MM.1S (cell line): ENCODE results near the gene RAPGEF6.

Experiments used
- DNase-seq: peaks from one replicate; pipeline ENCODE4 v3.0.0-alpha.2; 2015
- H2AFZ ChIP-seq: fragments of 300-600 bp; sonication (generic); 2 replicates; pipeline ENCODE4 v1.6.0; 2016; ENCODE audit warnings: antibody characterized with exemption, low read length
- H3F3A ChIP-seq: fragments of 300-600 bp; sonication (generic); 2 replicates; pipeline ENCODE4 v1.6.1; 2016; ENCODE audit warnings: mild to moderate bottlenecking, antibody characterized with exemption, low read length, moderate library complexity, mixed read lengths; ENCODE audit not compliant: insufficient read depth
- H3K27ac ChIP-seq: fragments of 300-600 bp; sonication (generic); 2 replicates; pipeline ENCODE4 v1.5.1; 2016; ENCODE audit warnings: mild to moderate bottlenecking, low read length
- H3K27me3 ChIP-seq: fragments of 300-600 bp; sonication (generic); replicated peaks from 2 replicates; pipeline ENCODE4 v1.6.0; 2016; ENCODE audit warnings: low read length; ENCODE audit not compliant: insufficient read depth
- H3K36me3 ChIP-seq: fragments of 300-600 bp; sonication (generic); replicated peaks from 2 replicates; pipeline ENCODE4 v1.6.1; 2016; ENCODE audit warnings: mild to moderate bottlenecking, low read length, mixed read lengths; ENCODE audit not compliant: insufficient read depth
- H3K4me1 ChIP-seq: fragments of 300-600 bp; sonication (generic); 2 replicates; pipeline ENCODE4 v1.6.1; 2016; ENCODE audit warnings: low read length, mixed read lengths
- H3K4me2 ChIP-seq: fragments of 300-600 bp; sonication (generic); 2 replicates; pipeline ENCODE4 v1.6.0; 2016; ENCODE audit warnings: low read depth, low read length
- H3K4me3 ChIP-seq: fragments of 300-600 bp; sonication (generic); 2 replicates; pipeline ENCODE4 v1.5.1; 2016; ENCODE audit warnings: low read length, mixed read lengths
- H3K79me2 ChIP-seq: fragments of 300-600 bp; sonication (generic); 2 replicates; pipeline ENCODE4 v1.6.1; 2016; ENCODE audit warnings: mixed run types, low read length, mixed read lengths
- H3K9ac ChIP-seq: fragments of 300-600 bp; sonication (generic); 2 replicates; pipeline ENCODE4 v1.6.1; 2016; ENCODE audit warnings: low read length, mixed read lengths
- H3K9me2 ChIP-seq: fragments of 300-600 bp; sonication (generic); replicated peaks from 2 replicates; pipeline ENCODE4 v1.6.1; 2016; ENCODE audit warnings: mild to moderate bottlenecking, low read length, mixed read lengths; ENCODE audit not compliant: insufficient read depth
- H3K9me3 ChIP-seq: fragments of 300-600 bp; sonication (generic); replicated peaks from 2 replicates; pipeline ENCODE4 v1.6.1; 2016; ENCODE audit warnings: mild to moderate bottlenecking, low read length, mixed read lengths; ENCODE audit not compliant: insufficient read depth
- H4K20me1 ChIP-seq: fragments of 300-600 bp; sonication (generic); 2 replicates; pipeline ENCODE4 v1.6.1; 2016; ENCODE audit warnings: mild to moderate bottlenecking, low read length, moderate library complexity, mixed read lengths; ENCODE audit not compliant: insufficient read depth
- EZH2 ChIP-seq: fragments of 300-600 bp; sonication (generic); optimal IDR thresholded peaks from 2 replicates; pipeline ENCODE3; 2017; ENCODE audit warnings: low read depth, mild to moderate bottlenecking, antibody characterized with exemption, low read length, mixed read lengths
- EZH2phosphoT487 ChIP-seq: fragments of 300-600 bp; sonication (generic); IDR thresholded peaks from 2 replicates; pipeline ENCODE4 v1.6.1; 2018; ENCODE audit warnings: antibody characterized with exemption, low read length
- TF ChIP-seq, protein P1 (sequence below): fragments of 300-600 bp; sonication (generic); IDR thresholded peaks from 2 replicates; pipeline ENCODE4 v1.5.1; 2016; ENCODE audit warnings: antibody characterized with exemption, low read length, mixed read lengths

The RAPGEF6 gene

DNA sequence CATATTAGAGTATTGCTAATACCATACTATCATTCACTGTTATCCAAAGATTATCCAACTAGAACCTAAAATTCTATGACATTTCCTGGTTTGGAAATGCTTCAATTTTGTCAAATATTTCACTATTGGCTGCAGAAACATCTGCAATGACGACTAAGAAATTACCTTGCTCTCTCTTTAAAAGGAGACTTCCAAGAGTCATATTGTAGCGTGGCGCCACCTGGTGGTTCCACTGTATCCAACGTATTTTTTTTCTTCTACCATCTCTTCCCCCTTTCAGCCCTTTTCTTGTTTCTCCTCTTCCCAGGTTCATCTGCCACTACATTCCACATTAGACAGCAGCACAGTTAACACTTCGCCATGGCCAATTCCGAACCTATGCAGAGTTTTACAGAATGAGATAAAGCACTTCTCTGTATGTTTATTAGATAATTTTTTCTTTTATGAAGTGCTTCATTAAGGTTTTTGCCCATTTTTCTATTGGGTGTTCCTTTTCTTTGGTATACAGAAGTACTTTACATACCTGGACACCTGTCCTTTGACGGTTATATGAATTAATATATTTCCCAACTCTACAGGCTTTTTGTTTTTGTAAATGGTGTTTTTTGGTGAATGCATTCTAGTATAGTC, 217.7 kb downstream of the RAPGEF6 start:
- TF ChIP-seq, protein P1, sequence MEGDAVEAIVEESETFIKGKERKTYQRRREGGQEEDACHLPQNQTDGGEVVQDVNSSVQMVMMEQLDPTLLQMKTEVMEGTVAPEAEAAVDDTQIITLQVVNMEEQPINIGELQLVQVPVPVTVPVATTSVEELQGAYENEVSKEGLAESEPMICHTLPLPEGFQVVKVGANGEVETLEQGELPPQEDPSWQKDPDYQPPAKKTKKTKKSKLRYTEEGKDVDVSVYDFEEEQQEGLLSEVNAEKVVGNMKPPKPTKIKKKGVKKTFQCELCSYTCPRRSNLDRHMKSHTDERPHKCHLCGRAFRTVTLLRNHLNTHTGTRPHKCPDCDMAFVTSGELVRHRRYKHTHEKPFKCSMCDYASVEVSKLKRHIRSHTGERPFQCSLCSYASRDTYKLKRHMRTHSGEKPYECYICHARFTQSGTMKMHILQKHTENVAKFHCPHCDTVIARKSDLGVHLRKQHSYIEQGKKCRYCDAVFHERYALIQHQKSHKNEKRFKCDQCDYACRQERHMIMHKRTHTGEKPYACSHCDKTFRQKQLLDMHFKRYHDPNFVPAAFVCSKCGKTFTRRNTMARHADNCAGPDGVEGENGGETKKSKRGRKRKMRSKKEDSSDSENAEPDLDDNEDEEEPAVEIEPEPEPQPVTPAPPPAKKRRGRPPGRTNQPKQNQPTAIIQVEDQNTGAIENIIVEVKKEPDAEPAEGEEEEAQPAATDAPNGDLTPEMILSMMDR: peak; percentile 80
- TF ChIP-seq EZH2 (no peak), EZH2phosphoT487 (no peak)
- Histone ChIP-seq H3F3A (peaks cover 11% of the 10 kb centered on the region), H3K9me3 (no peaks in the 10 kb centered on the region), H3K27ac (peak overlapping the region; percentile 39; the same call in 1 of the 2 replicates), H3K79me2 (no peaks in the 10 kb centered on the region), H3K9me2 (no peaks in the 10 kb centered on the region), H4K20me1 (no peaks in the 10 kb centered on the region), H3K9ac (no peak overlapping the region), H2AFZ (no peak overlapping the region), H3K4me1 (peaks cover 16% of the 10 kb centered on the region), H3K36me3 (peaks cover 3% of the 10 kb centered on the region; the same call in 1 of the 2 replicates), H3K4me3 (peak overlapping the region; percentile 22), H3K27me3 (no peaks in the 10 kb centered on the region), H3K4me2 (peak overlapping the region; percentile 72)
- DNase-seq: peak; percentile 75

DNA sequence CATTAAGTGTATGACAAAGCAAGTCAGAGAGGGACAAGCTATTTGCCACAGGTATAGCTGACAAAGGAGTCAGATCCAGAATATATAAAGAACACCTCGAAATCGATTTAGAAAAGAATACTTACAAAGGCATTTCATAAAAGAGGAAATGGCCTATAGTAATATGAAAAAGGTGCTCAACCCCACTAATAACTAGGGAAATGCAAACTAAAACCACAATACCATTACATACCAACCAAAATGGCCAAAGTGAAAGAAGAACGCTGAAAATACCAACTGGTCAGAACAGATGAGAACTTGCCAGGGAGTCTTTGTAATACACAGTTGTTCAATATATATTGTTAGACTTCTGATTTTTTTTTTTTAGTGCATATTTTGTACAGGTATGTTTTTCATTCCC, 218.3 kb downstream of the RAPGEF6 start:
- Histone ChIP-seq H3K36me3 (peaks cover 1% of the 10 kb centered on the region; the same call in 1 of the 2 replicates), H4K20me1 (no peaks in the 10 kb centered on the region), H3K4me2 (peak overlapping the region; percentile 72)

DNA sequence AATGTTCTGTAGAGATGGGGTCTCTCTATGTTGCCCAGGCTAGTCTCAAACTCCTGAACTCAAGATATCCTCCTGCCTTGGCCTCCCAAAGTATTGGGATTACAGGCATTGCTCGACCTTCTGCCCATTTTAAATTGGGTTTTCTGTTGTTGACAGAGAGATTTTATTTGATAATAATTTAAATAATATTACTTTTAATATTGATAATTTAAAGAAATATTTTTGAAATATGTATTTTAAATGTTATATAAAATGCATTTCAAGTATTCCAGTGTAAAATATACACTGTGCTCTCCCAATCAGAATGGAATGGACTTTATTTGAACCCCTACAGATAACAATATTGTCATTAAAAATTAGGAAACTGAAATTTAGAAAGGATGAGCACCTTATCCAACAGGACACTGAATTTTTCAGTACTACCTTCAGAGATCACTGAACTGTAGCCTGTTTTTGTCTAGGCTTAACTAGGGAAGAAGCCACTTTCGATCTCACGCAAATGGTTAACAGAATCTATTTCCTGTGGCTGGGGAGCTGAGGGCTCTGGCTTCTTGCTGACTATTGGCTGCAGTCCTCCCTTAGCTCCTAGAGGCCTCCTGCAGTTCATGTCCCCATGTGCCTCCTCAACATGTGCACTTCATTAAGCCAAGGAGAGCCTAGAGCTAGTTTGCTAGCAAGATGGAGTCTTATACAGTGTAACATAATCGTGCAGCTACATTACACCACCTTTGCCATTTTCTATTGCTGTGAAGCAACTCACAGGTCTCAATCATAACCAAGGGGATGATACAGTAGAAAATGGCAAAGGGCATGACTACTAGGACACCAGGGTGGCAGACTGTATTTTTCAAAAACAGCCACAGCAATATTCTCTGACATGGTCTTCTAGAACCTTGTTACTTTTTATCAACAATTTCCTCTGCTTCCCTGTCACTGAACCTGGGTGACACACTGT, 221.1 kb downstream of the RAPGEF6 start:
- Histone ChIP-seq H3K27me3 (no peaks in the 10 kb centered on the region), H3K9me3 (no peaks in the 10 kb centered on the region), H3K4me3 (no peak overlapping the region), H3K9me2 (no peaks in the 10 kb centered on the region), H4K20me1 (no peaks in the 10 kb centered on the region), H3F3A (peaks cover 8% of the 10 kb centered on the region), H2AFZ (no peak overlapping the region), H3K4me2 (peak overlapping the region; percentile 10; the same call in 1 of the 2 replicates), H3K79me2 (no peaks in the 10 kb centered on the region), H3K4me1 (peaks cover 16% of the 10 kb centered on the region), H3K36me3 (no peaks in the 10 kb centered on the region; the same call in 1 of the 2 replicates), H3K9ac (no peak overlapping the region), H3K27ac (no peak overlapping the region)
- TF ChIP-seq EZH2 (no peak), EZH2phosphoT487 (no peak)
- TF ChIP-seq, protein P1: no peak
- DNase-seq: peak; percentile 39

More for the DNA sequence above, 218.3 kb downstream of the RAPGEF6 start:
- Histone ChIP-seq H3K4me1 (peaks cover 16% of the 10 kb centered on the region), H3K9me3 (no peaks in the 10 kb centered on the region), H3F3A (peaks cover 11% of the 10 kb centered on the region), H3K79me2 (no peaks in the 10 kb centered on the region), H3K9me2 (no peaks in the 10 kb centered on the region), H3K27me3 (no peaks in the 10 kb centered on the region), H3K4me3 (peak overlapping the region; percentile 22), H2AFZ (no peak overlapping the region), H3K9ac (no peak overlapping the region; the same call in 1 of the 2 replicates), H3K27ac (peak overlapping the region; percentile 39; the same call in 1 of the 2 replicates)
- peak; percentile 66 for DNase-seq
- no peak for TF ChIP-seq EZH2phosphoT487
- TF ChIP-seq EZH2: no peak
- TF ChIP-seq, protein P1: no peak
